OCI-LY3 (cell line): ENCODE data around the gene EFCAB5.
A peak's percentile ranks its signal among the peaks of the same experiment; 100 is the strongest.
"Not testable (repeated sequence)": the region's sequence is repeated elsewhere in the genome, so short reads cannot be mapped to it uniquely, and the experiment has no call there.

Experiments
- H2AFZ ChIP-seq: fragments of 200-600, 300-600 bp; shearing (Covaris generic); 2 replicates; pipeline ENCODE4 v1.6.0; 2014; ENCODE audit warnings: antibody characterized with exemption, low read depth, low read length
- H3K27ac ChIP-seq: fragments of 200-600, 300-600 bp; sonication (generic); 2 replicates; pipeline ENCODE4 v1.5.1; 2014; ENCODE audit warnings: mild to moderate bottlenecking, low read length, moderate library complexity, mixed read lengths
- H3K27me3 ChIP-seq: fragments of 200-600, 300-600 bp; sonication (generic); 2 replicates; pipeline ENCODE4 v1.6.1; 2014; ENCODE audit warnings: low read depth, low read length, mixed read lengths
- H3K36me3 ChIP-seq: fragments of 200-600, 300-600 bp; sonication (generic); replicated peaks from 2 replicates; pipeline ENCODE3; 2014; ENCODE audit warnings: low read depth, low read length, mixed read lengths
- H3K4me1 ChIP-seq: fragments of 300-600, 200-600 bp; sonication (generic); 2 replicates; pipeline ENCODE4 v1.6.1; 2014; ENCODE audit warnings: low read length, mixed read lengths
- H3K4me2 ChIP-seq: fragments of 200-600, 300-600 bp; sonication (generic); 2 replicates; pipeline ENCODE4 v1.6.1; 2014; ENCODE audit warnings: low read length, mixed read lengths
- H3K4me3 ChIP-seq: fragments of 300-600, 200-600 bp; sonication (generic); 2 replicates; pipeline ENCODE4 v1.5.1; 2014; ENCODE audit warnings: antibody characterized with exemption, mild to moderate bottlenecking, low read length, moderate library complexity
- H3K79me2 ChIP-seq: fragments of 300-600, 200-600 bp; shearing (Covaris generic); 2 replicates; pipeline ENCODE4 v1.6.1; 2014; ENCODE audit warnings: mild to moderate bottlenecking, low read length, mixed read lengths
- H3K9ac ChIP-seq: fragments of 300-600, 200-600 bp; shearing (Covaris generic); 2 replicates; pipeline ENCODE4 v1.6.0; 2014; ENCODE audit warnings: mild to moderate bottlenecking, low read length, moderate library complexity
- H3K9me3 ChIP-seq: fragments of 200-600, 300-600 bp; shearing (Covaris generic); 2 replicates; pipeline ENCODE4 v1.6.1; 2014; ENCODE audit warnings: low read length, mixed read lengths; ENCODE audit not compliant: insufficient read depth
- H4K20me1 ChIP-seq: fragments of 200-600, 300-600 bp; sonication (generic); 2 replicates; pipeline ENCODE4 v1.6.1; 2016; ENCODE audit warnings: low read length, mixed read lengths; ENCODE audit not compliant: insufficient read depth
- EZH2phosphoT487 ChIP-seq: fragments of 200-600 bp; shearing (Covaris generic); IDR thresholded peaks from 2 replicates; pipeline ENCODE4 v1.6.1; 2018; ENCODE audit warnings: antibody characterized with exemption, mixed run types, low read depth
- TF ChIP-seq, protein P1 (sequence below): fragments of 200-600, 300-600 bp; sonication (generic); IDR thresholded peaks from 2 replicates; pipeline ENCODE4 v1.5.1; 2014; ENCODE audit warnings: antibody characterized with exemption, low read length, low read depth

The EFCAB5 gene

GRCh38 chr17:30113213-30113612, 171.8 kb downstream of the EFCAB5 start:
- H3K27me3 ChIP-seq, result no peaks in the 10 kb centered on the region
- H3K27ac ChIP-seq, result no peak overlapping the region
- H3K4me3 ChIP-seq, result no peak overlapping the region
- H3K79me2 ChIP-seq, result peaks cover 16% of the 10 kb centered on the region
- H4K20me1 ChIP-seq, result no peaks in the 10 kb centered on the region; the same call in 1 of the 2 replicates
- no peak overlapping the region for H3K9ac ChIP-seq
- H3K4me1 ChIP-seq, result peaks cover 15% of the 10 kb centered on the region
- no peak overlapping the region for H2AFZ ChIP-seq
- TF ChIP-seq EZH2phosphoT487, result no peak
- TF ChIP-seq, protein P1, sequence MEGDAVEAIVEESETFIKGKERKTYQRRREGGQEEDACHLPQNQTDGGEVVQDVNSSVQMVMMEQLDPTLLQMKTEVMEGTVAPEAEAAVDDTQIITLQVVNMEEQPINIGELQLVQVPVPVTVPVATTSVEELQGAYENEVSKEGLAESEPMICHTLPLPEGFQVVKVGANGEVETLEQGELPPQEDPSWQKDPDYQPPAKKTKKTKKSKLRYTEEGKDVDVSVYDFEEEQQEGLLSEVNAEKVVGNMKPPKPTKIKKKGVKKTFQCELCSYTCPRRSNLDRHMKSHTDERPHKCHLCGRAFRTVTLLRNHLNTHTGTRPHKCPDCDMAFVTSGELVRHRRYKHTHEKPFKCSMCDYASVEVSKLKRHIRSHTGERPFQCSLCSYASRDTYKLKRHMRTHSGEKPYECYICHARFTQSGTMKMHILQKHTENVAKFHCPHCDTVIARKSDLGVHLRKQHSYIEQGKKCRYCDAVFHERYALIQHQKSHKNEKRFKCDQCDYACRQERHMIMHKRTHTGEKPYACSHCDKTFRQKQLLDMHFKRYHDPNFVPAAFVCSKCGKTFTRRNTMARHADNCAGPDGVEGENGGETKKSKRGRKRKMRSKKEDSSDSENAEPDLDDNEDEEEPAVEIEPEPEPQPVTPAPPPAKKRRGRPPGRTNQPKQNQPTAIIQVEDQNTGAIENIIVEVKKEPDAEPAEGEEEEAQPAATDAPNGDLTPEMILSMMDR, result no peak
- no peaks in the 10 kb centered on the region for H3K9me3 ChIP-seq
- no peak overlapping the region for H3K4me2 ChIP-seq
- H3K36me3 ChIP-seq, result peaks cover under 1% of the 10 kb centered on the region

- Histone ChIP-seq H3K27me3 (no peaks in the 10 kb centered on the region), H3K4me1 (peaks cover 18% of the 10 kb centered on the region), H3K9ac (peak overlapping the region; percentile 88), H3K4me2 (peak overlapping the region; percentile 53), H3K4me3 (peak overlapping the region; percentile 87), H4K20me1 (no peaks in the 10 kb centered on the region; the same call in 1 of the 2 replicates), H3K36me3 (peaks cover 16% of the 10 kb centered on the region), H3K79me2 (peaks cover 46% of the 10 kb centered on the region), H3K9me3 (no peaks in the 10 kb centered on the region), H3K27ac (peak overlapping the region; percentile 65), H2AFZ (peak overlapping the region; percentile 97)
- TF ChIP-seq EZH2phosphoT487, result no peak
- TF ChIP-seq, protein P1, result no peak
Measured at GRCh38 chr17:30116345-30116660, 174.9 kb downstream of the EFCAB5 start.

GRCh38 chr17:30116661-30117551, 175.5 kb downstream of the EFCAB5 start, which contains the start of gene NSRP1:
Gene NSRP1, plus strand, starts transcription at chr17:30116816. Its CDS starts 28 bp downstream, at chr17:30116844.
- peak within 1 kb of the TSS; percentile 65 for H3K27ac ChIP-seq
- TF ChIP-seq, protein P1, result no peak
- no peak for TF ChIP-seq EZH2phosphoT487
- no peaks in the 10 kb centered on the region for H3K9me3 ChIP-seq
- H3K79me2 ChIP-seq, result peaks cover 52% of the 10 kb centered on the region
- H3K27me3 ChIP-seq, result no peaks in the 10 kb centered on the region
- H2AFZ ChIP-seq, result peak within 1 kb of the TSS; percentile 97
- peak within 1 kb of the TSS; percentile 75 for H3K4me2 ChIP-seq
- H3K4me1 ChIP-seq, result peaks cover 18% of the 10 kb centered on the region
- H4K20me1 ChIP-seq, result peaks cover 2% of the 10 kb centered on the region; the same call in 1 of the 2 replicates
- peaks cover 18% of the 10 kb centered on the region for H3K36me3 ChIP-seq
- H3K9ac ChIP-seq, result peak within 1 kb of the TSS; percentile 88
- peak within 1 kb of the TSS; percentile 87 for H3K4me3 ChIP-seq

- Histone ChIP-seq H3K4me1 (peaks cover 15% of the 10 kb centered on the region), H3K4me3 (peak overlapping the region; percentile 87), H2AFZ (no peak overlapping the region), H3K79me2 (peaks cover 59% of the 10 kb centered on the region), H4K20me1 (peaks cover 4% of the 10 kb centered on the region; the same call in 1 of the 2 replicates), H3K9ac (peak overlapping the region; percentile 88), H3K36me3 (peaks cover 20% of the 10 kb centered on the region), H3K27me3 (no peaks in the 10 kb centered on the region), H3K27ac (peak overlapping the region; percentile 65; the same call in 1 of the 2 replicates), H3K9me3 (no peaks in the 10 kb centered on the region), H3K4me2 (peak overlapping the region; percentile 75)
- TF ChIP-seq, protein P1, result no peak
- no peak for TF ChIP-seq EZH2phosphoT487
Measured at GRCh38 chr17:30117675-30118081, 176.2 kb downstream of the EFCAB5 start.

- not testable (repeated sequence) for H2AFZ ChIP-seq, H3K9me3 ChIP-seq, H3K27me3 ChIP-seq, H4K20me1 ChIP-seq, H3K4me1 ChIP-seq, H3K27ac ChIP-seq
- Histone ChIP-seq H3K36me3 (peaks cover 20% of the 10 kb centered on the region), H3K4me2 (peak overlapping the region; percentile 75), H3K9ac (0 out of 2 replicates have a peak overlapping the region, but pooled peaks have one; percentile 88), H3K79me2 (peaks cover 67% of the 10 kb centered on the region), H3K4me3 (peak overlapping the region; percentile 87; the same call in 1 of the 2 replicates)
Measured at GRCh38 chr17:30118635-30119034, 177.2 kb downstream of the EFCAB5 start.
